Measurements from ENCODE around the gene BTNL9.

The BTNL9 gene

DNA sequence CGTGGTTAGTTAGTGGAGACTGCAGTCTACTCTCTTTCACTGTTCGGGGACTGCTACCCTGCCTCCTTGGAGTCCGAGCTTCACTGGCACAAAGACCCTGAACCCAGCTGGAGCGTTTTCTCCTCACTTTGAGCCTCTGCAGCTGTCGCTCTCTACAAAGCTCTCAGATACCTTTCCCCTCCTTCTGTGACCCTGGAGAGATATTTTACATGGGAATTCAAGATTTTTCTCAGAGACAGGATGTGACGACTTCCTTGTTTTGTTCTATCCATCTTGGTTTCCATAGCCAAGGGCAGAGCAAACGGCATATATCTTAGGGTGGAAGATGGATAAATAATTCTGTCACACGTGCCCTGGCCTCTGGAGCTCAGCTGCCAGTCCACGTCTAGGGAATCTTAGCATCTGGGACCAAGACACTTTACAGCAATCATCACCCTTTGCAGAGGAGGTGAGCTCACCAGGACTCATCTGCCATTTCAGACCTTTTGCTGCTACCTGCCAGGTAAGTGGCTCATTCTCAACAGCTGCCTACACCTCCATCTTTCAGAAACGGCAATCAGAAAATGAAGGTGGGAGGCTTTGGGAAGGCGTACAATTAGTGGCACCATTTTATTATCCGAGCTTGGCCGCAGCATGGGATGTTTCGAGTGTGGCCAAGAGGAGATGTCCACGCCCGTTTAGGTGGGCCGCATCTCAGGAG, at the start of gene BTNL9:
BTNL9 (plus strand) TSS at position 336 of the 700 bp plus-strand sequence. CDS start 5,224 bp downstream, outside the sequence.
- TF ChIP-seq, protein P1, sequence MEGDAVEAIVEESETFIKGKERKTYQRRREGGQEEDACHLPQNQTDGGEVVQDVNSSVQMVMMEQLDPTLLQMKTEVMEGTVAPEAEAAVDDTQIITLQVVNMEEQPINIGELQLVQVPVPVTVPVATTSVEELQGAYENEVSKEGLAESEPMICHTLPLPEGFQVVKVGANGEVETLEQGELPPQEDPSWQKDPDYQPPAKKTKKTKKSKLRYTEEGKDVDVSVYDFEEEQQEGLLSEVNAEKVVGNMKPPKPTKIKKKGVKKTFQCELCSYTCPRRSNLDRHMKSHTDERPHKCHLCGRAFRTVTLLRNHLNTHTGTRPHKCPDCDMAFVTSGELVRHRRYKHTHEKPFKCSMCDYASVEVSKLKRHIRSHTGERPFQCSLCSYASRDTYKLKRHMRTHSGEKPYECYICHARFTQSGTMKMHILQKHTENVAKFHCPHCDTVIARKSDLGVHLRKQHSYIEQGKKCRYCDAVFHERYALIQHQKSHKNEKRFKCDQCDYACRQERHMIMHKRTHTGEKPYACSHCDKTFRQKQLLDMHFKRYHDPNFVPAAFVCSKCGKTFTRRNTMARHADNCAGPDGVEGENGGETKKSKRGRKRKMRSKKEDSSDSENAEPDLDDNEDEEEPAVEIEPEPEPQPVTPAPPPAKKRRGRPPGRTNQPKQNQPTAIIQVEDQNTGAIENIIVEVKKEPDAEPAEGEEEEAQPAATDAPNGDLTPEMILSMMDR (IDR thresholded peaks at IDR 0.05), result no peak

DNA sequence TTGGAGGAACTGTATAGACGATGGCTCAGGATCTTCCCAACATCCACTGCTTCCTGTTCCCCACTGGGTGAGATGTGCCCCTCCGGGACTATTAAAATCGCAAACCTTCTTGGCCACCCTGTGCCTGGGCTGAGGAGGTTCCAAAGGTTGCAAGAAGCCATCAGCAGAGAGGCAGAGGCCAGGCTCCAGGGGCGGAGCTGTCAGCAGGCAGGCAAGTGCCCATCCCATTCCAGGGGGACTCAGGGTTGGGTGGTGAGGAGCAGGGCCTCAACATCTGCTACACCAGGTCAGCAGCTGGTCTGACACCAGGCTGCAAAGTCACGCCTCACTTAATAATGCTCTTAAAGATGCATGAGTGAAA, 49.2 kb upstream of the BTNL9 start:
- TF ChIP-seq, protein P1 (IDR thresholded peaks at IDR 0.05), result no peak

DNA sequence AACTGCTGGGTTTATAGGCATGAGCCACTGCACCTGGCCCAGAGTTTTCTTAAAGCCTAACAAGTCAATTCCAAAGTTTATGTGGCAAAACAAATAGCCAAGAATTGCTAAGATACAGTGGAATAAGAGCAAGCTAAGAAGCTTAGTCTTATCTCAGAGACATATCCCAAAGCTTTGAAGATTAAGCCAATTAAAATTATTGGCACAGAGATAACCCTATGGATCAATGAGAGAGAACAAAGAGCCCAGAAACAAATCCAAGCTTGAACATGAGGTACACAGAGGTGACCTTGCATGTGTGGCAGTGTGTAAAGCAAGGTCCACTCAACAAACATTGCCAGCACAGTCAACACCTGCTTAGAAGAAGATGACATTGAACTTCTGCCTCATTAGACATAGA, 38.1 kb upstream of the BTNL9 start:
- TF ChIP-seq, protein P1 (IDR thresholded peaks at IDR 0.05), result no peak

DNA sequence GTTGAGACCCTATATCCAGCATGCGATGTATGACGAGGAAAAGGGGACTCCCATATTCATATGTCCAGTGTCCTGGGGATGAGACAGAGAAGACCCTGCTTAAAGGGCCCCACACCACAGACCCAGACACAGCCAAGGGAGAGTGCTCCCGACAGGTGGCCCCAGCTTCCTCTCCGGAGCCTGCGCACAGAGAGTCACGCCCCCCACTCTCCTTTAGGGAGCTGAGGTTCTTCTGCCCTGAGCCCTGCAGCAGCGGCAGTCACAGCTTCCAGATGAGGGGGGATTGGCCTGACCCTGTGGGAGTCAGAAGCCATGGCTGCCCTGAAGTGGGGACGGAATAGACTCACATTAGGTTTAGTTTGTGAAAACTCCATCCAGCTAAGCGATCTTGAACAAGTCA, 34.3 kb upstream of the BTNL9 start:
- TF ChIP-seq, protein P1 (IDR thresholded peaks at IDR 0.05), result no peak

DNA sequence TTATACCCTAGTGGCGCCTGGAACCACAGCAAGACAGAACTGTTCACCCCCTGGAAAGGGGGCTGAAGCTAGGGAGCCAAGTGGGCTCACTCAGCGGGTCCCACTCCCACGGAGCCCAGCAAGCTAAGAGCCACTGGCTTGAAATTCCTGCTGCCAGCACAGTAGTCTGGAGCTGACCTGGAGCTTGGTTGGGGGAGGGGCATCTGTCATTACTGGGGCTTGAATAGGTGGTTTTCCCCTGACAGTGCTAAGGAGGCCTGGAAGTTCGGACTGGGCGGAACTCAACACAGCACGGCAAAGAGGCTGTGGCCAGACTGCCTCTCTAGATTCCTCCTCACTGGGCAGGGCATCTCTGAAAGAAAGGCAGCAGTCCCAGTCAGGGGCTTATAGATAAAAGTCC, 31.9 kb upstream of the BTNL9 start:
- TF ChIP-seq, protein P1 (IDR thresholded peaks at IDR 0.05), result no peak

DNA sequence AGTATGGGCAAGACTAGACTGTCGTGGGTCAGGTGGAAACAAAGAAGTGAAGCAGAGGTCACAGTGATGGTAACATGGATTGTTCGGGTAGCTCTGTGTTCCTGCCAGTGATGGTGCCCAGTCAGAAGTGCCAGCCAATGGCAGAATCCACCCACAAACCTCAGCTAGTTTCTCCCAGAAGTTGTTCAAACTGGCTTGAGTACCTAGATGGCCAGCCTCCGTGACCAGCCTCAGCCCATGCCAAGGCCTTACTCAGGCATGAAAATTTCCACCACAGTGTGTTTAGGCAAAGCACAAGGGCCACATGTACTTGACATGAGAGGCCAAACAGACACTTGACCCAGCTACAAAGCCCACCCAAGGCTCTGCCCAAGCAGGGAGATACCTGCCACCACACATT, 19.4 kb upstream of the BTNL9 start:
- TF ChIP-seq, protein P1 (IDR thresholded peaks at IDR 0.05), result no peak

DNA sequence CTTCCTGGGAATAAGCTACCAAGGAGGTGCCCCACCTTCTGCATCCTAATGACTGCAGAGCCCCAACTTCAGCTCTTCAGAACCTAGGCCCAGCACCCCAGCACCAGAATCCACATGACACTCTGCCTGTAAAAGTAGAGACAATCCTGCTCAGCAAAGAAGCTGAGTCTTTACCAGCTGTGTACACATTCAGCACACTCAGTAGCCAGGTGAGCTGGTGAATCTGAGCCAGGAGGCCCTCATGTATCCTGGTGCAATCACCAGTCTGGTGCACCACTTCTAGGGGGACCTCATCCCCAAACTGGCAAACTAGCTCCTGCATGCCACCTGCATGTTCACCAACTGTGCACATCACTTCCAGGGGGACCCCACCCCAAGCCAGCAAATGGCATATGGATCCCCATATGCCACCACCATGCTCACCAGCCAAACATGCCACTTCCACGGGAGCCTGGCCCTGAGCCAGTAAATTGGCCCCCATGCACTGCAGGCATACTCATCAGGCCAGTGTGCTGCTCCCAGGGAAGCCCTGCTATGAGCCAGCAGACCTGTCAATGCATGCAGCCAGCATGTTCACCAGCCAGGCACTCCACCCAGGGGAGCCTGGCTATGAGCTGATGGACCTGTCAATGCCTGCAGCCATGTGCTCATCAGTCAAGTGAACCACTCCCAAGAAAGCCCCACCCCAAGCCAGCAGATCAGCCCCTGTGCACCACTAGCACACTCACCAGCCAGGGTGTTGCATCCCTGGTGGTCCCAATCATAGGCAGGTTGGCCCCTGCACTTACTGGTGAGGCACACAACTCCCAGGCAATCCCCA, 15.6 kb upstream of the BTNL9 start:
- TF ChIP-seq, protein P1 (IDR thresholded peaks at IDR 0.05), result no peak
